ENCODE data around the gene GRAMD1A.
A peak's percentile ranks its signal among the peaks of the same experiment; 100 is the strongest.

Gene GRAMD1A

DNA sequence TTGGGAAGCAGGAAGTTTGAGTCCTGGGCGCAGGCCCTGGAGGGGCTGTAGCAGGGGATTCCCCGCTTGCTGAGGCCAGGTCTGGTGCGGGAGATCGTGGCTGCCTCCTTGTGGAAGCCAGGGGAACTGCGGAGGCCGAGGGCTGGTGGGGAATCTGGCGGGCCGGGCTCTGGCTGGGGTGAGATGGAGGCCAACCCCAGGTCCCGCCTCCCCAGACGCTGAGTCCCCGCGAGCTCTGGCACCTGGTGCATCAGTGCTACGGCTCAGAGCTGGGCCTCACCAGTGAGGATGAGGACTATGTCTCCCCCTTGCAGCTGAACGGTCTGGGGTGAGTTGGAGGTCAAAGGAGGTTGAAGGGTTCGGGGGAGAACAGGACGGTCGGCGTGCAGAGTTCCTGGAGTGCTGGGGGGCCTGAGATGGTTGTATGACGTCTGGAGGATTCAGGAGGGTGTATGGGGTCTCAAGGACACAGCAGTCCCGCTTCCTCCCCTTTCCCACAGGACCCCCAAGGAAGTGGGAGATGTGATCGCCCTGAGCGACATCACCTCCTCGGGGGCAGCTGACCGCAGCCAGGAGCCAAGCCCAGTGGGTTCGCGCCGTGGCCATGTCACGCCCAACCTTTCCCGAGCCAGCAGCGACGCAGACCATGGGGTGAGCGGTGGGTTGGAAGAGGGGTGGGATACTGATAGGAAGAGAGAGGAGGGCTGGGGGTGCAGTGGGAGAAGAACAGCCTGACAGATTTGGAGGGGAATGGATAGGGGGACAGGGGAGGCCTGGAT, 13.1 kb downstream of the GRAMD1A start:
- TF ChIP-seq, protein P1, sequence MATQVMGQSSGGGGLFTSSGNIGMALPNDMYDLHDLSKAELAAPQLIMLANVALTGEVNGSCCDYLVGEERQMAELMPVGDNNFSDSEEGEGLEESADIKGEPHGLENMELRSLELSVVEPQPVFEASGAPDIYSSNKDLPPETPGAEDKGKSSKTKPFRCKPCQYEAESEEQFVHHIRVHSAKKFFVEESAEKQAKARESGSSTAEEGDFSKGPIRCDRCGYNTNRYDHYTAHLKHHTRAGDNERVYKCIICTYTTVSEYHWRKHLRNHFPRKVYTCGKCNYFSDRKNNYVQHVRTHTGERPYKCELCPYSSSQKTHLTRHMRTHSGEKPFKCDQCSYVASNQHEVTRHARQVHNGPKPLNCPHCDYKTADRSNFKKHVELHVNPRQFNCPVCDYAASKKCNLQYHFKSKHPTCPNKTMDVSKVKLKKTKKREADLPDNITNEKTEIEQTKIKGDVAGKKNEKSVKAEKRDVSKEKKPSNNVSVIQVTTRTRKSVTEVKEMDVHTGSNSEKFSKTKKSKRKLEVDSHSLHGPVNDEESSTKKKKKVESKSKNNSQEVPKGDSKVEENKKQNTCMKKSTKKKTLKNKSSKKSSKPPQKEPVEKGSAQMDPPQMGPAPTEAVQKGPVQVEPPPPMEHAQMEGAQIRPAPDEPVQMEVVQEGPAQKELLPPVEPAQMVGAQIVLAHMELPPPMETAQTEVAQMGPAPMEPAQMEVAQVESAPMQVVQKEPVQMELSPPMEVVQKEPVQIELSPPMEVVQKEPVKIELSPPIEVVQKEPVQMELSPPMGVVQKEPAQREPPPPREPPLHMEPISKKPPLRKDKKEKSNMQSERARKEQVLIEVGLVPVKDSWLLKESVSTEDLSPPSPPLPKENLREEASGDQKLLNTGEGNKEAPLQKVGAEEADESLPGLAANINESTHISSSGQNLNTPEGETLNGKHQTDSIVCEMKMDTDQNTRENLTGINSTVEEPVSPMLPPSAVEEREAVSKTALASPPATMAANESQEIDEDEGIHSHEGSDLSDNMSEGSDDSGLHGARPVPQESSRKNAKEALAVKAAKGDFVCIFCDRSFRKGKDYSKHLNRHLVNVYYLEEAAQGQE (tag by site-specific recombination; IDR thresholded peaks at IDR 0.05): no peak
- no peak for TF ChIP-seq ZNF132 (tag by site-specific recombination; IDR thresholded peaks at IDR 0.05; ENCODE audit: borderline replicate concordance)
- 0 out of 2 replicates have a peak, but pooled peaks have one; percentile 6 for TF ChIP-seq REPIN1 (tag by site-specific recombination; IDR thresholded peaks at IDR 0.05; ENCODE audit: low read depth)
- TF ChIP-seq ZNF830 (tag by site-specific recombination; IDR thresholded peaks at IDR 0.05; ENCODE audit: low read depth): no peak
- 0 out of 2 replicates have a peak, but pooled peaks have one; percentile 28 for TF ChIP-seq ZBTB20 (tag by site-specific recombination; IDR thresholded peaks at IDR 0.05)
- peak; percentile 65 for TF ChIP-seq MZF1 (tag by site-specific recombination; IDR thresholded peaks at IDR 0.05; ENCODE audit: borderline replicate concordance)
- TF ChIP-seq ZNF202 (tag by site-specific recombination; IDR thresholded peaks at IDR 0.05; ENCODE audit: borderline replicate concordance): no peak
- TF ChIP-seq ZNF776 (tag by site-specific recombination; IDR thresholded peaks at IDR 0.05; ENCODE audit: borderline replicate concordance): no peak
- TF ChIP-seq, protein P2, sequence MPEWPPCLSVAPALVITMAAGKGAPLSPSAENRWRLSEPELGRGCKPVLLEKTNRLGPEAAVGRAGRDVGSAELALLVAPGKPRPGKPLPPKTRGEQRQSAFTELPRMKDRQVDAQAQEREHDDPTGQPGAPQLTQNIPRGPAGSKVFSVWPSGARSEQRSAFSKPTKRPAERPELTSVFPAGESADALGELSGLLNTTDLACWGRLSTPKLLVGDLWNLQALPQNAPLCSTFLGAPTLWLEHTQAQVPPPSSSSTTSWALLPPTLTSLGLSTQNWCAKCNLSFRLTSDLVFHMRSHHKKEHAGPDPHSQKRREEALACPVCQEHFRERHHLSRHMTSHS (tag by site-specific recombination; IDR thresholded peaks at IDR 0.05): no peak
- TF ChIP-seq ZNF785 (tag by site-specific recombination; IDR thresholded peaks at IDR 0.05): peak; percentile 72; the same call in 1 of the 2 replicates
- 0 out of 2 replicates have a peak, but pooled peaks have one; percentile 1 for TF ChIP-seq ZNF121 (tag by site-specific recombination; IDR thresholded peaks at IDR 0.05)
- TF ChIP-seq, protein P3, sequence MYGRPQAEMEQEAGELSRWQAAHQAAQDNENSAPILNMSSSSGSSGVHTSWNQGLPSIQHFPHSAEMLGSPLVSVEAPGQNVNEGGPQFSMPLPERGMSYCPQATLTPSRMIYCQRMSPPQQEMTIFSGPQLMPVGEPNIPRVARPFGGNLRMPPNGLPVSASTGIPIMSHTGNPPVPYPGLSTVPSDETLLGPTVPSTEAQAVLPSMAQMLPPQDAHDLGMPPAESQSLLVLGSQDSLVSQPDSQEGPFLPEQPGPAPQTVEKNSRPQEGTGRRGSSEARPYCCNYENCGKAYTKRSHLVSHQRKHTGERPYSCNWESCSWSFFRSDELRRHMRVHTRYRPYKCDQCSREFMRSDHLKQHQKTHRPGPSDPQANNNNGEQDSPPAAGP (tag by site-specific recombination; IDR thresholded peaks at IDR 0.05): no peak
- TF ChIP-seq ZNF10 (tag by site-specific recombination; IDR thresholded peaks at IDR 0.05): no peak
- 0 out of 2 replicates have a peak, but pooled peaks have one; percentile 37 for TF ChIP-seq ZNF2 (tag by site-specific recombination; IDR thresholded peaks at IDR 0.05)
- TF ChIP-seq, protein P4, sequence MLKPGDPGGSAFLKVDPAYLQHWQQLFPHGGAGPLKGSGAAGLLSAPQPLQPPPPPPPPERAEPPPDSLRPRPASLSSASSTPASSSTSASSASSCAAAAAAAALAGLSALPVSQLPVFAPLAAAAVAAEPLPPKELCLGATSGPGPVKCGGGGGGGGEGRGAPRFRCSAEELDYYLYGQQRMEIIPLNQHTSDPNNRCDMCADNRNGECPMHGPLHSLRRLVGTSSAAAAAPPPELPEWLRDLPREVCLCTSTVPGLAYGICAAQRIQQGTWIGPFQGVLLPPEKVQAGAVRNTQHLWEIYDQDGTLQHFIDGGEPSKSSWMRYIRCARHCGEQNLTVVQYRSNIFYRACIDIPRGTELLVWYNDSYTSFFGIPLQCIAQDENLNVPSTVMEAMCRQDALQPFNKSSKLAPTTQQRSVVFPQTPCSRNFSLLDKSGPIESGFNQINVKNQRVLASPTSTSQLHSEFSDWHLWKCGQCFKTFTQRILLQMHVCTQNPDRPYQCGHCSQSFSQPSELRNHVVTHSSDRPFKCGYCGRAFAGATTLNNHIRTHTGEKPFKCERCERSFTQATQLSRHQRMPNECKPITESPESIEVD (tag by site-specific recombination; IDR thresholded peaks at IDR 0.05): no peak
- TF ChIP-seq ZNF623 (tag by site-specific recombination; IDR thresholded peaks at IDR 0.05): no peak
- TF ChIP-seq PRDM1 (tag by site-specific recombination; IDR thresholded peaks at IDR 0.05): no peak
- TF ChIP-seq CTCF (tag by site-specific recombination; IDR thresholded peaks at IDR 0.05): peak; percentile 93
- TF ChIP-seq PATZ1 (tag by site-specific recombination; IDR thresholded peaks at IDR 0.05): 0 out of 2 replicates have a peak, but pooled peaks have one; percentile 33
- TF ChIP-seq ZNF292 (tag by site-specific recombination; IDR thresholded peaks at IDR 0.05; ENCODE audit: borderline replicate concordance, low read depth): no peak
- TF ChIP-seq ZNF140 (tag by site-specific recombination; IDR thresholded peaks at IDR 0.05): no peak
- TF ChIP-seq ZNF600 (tag by site-specific recombination; IDR thresholded peaks at IDR 0.05): peak; percentile 28; the same call in 1 of the 2 replicates
- Histone ChIP-seq H3K9me3 (ENCODE audit: control insufficient read depth, insufficient read depth, low read depth, low read length) (no peaks in the 10 kb centered on the region), H3K4me3 (ENCODE audit: low read depth, low read length) (no peak overlapping the region), H3K4me1 (ENCODE audit: control insufficient read depth, insufficient read depth, low read length) (no peaks in the 10 kb centered on the region), H3K36me3 (ENCODE audit: control insufficient read depth in 2 of 2, insufficient read depth in 1 of 2, low read length in 2 of 2) (peaks cover 92 to 100% of the 10 kb centered on the region in 2 experiments), H3K27ac (ENCODE audit: extremely low read depth, low read depth, low read length) (no peak overlapping the region)
- ChIA-PET POLR2A (interaction anchor here (2.2 to 4.2 kb wide), 2 partner anchors 13 kb away, joined by 8 to 20 read pairs; partner anchors contain the start of gene GRAMD1A), CTCF (interaction anchor here (0.6 to 9.0 kb wide), 21 partner anchors 8 to 175 kb away, joined by 3 to 96 read pairs (median 4); partner anchors contain the start of genes GRAMD1A and ZNF792)
